H1 (cell line): ENCODE measurements around the gene SF3B1. TPM values are rescaled to one million over a fixed set of nuclear protein-coding genes. Genes with fewer than 3 reads are reported as not detected.

Source experiments
- CEBPB ChIP-seq: IDR thresholded peaks from 2 replicates; pipeline ENCODE4 v1.6.1; 2012; ENCODE audit warnings: low read depth, low read length
- MAFK ChIP-seq: IDR thresholded peaks from 2 replicates; pipeline ENCODE4 v1.6.1; 2012; ENCODE audit warnings: low read depth, mild to moderate bottlenecking, improper control_type of control experiment, low read length
- SAP30 ChIP-seq: fragments of 300-600 bp; sonication (generic); IDR thresholded peaks from 2 replicates; pipeline ENCODE4 v1.7.1; 2012; ENCODE audit warnings: low read length, moderate library complexity, mild to moderate bottlenecking, inconsistent platforms; ENCODE audit not compliant: insufficient read depth, insufficient replicate concordance
- TEAD4 ChIP-seq: IDR thresholded peaks from 2 replicates; pipeline ENCODE4 v1.6.1; 2012; ENCODE audit warnings: low read depth, low read length, inconsistent platforms, mixed read lengths
- polyA plus RNA-seq, 7 experiments: library from polyadenylated mRNA; depleted of rRNA in 3 of 7; stranded (reverse) in 5 of 7; unstranded in 2 of 7; fragments of >200 nt in 5 of 7; fragments of 200-250 nt in 2 of 7; gene quantifications; 1 replicate in 5 of 7; 2 replicates in 1 of 7; 4 replicates in 1 of 7; pipeline versions ENCODE4 v1.2.1 to v1.2.3, GENCODE V29; 2011 to 2013; ENCODE audit warnings: missing spikeins in 2 of 7, mixed read lengths in 2 of 7
- total RNA-seq: library from RNA; stranded (reverse); fragmentation: NEBNext Ultra II Directional; extraction: Animal tissue kit (Norgen Biotek cat#: 25700); gene quantifications from 2 replicates; pipeline ENCODE4 v1.2.1, GENCODE V29; 2021
- TF ChIP-seq, protein P1 (sequence below), 3 experiments: IDR thresholded peaks; 1 replicate in 2 of 3; 2 replicates in 1 of 3; pipeline versions ENCODE4 v1.5.1 to v1.6.1; 2011; ENCODE audit warnings: low read length in 3 of 3, mild to moderate bottlenecking in 3 of 3, inconsistent platforms in 2 of 3, low read depth in 1 of 3, moderate library complexity in 1 of 3; ENCODE audit not compliant: insufficient read depth in 1 of 3; ENCODE audit errors: control extremely low read depth in 1 of 3

Gene SF3B1
- total and polyA plus RNA-seq, 2 of the 8 experiments (the other 6 are each of a cell fraction or from before 2014, with no cell fraction given): 320 to 403 TPM

DNA sequence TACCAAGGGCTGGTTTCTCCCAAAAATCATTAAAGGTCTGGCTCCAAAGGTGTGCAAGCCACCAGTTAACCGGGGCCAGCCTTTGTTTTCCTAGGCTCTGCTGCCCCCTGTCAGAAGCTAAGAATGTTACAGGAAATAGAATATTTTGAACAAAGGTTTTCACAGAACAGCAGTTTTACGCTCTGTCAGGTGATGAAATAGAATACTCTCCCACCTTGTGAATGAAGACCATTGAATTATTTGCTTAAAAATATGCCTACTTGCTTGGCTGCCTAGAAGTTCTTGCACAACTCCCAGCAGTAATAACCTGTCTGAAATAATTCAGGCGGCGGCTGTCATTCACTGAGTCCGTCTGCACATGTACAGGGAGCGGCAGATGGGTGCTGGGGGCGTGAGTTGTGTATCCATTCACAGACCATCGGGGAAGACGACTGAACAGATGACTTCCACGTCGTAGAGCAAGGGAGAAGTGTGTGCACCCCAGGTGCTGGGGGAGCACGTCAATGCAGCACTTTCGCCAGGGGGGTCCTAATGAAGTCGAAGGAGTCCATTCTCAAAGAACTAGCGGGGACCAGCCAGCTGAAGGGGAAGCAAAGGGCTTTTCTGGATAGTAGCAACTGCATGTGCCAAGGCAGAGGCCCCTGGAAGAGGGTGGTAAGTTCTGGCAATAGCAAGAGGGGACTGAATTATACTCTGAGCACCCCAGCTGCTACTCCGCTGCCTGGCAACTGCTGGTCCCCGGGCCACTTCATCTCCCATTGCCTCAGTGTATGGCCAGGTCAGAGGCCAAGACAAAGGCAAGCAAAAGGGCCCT lies 56.1 kb downstream of the SF3B1 start (continued):
- TF ChIP-seq, protein P1, sequence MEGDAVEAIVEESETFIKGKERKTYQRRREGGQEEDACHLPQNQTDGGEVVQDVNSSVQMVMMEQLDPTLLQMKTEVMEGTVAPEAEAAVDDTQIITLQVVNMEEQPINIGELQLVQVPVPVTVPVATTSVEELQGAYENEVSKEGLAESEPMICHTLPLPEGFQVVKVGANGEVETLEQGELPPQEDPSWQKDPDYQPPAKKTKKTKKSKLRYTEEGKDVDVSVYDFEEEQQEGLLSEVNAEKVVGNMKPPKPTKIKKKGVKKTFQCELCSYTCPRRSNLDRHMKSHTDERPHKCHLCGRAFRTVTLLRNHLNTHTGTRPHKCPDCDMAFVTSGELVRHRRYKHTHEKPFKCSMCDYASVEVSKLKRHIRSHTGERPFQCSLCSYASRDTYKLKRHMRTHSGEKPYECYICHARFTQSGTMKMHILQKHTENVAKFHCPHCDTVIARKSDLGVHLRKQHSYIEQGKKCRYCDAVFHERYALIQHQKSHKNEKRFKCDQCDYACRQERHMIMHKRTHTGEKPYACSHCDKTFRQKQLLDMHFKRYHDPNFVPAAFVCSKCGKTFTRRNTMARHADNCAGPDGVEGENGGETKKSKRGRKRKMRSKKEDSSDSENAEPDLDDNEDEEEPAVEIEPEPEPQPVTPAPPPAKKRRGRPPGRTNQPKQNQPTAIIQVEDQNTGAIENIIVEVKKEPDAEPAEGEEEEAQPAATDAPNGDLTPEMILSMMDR (IDR thresholded peaks at IDR 0.05; ENCODE audit: control extremely low read depth in 1 of 3, insufficient read depth in 1 of 3, low read depth in 1 of 3, low read length in 3 of 3): peak; percentile 36 to 86 (median 75)
- no peak for TF ChIP-seq TEAD4
- TF ChIP-seq SAP30: no peak
- 0 out of 2 replicates have a peak, but pooled peaks have one; percentile 18 for TF ChIP-seq MAFK
- no peak for TF ChIP-seq CEBPB
